BE2C (cell line): ENCODE data around the gene HES2.
A peak's percentile ranks its signal among the peaks of the same experiment; 100 is the strongest.
"Not testable (repeated sequence)": the region's sequence is repeated elsewhere in the genome, so short reads cannot be mapped to it uniquely, and the experiment has no call there.

ENCODE experiments used
- DNase-seq: peaks from one replicate; pipeline ENCODE4 v3.0.0-alpha.2; 2020
- H3K27me3 ChIP-seq: fragments of 250-450 bp; sonication (Bioruptor Pico); 2 replicates; pipeline ENCODE4 v1.5.1; 2020; ENCODE audit warnings: mild to moderate bottlenecking
- H3K36me3 ChIP-seq: fragments of 250-450 bp; sonication (Bioruptor Pico); 2 replicates; pipeline ENCODE4 v1.5.1; 2020; ENCODE audit warnings: mild to moderate bottlenecking
- H3K4me1 ChIP-seq: fragments of 250-450 bp; sonication (Bioruptor Pico); 2 replicates; pipeline ENCODE4 v1.5.1; 2020
- H3K4me3 ChIP-seq: 2 replicates; pipeline ENCODE4 v1.5.1; 2011; ENCODE audit warnings: low read depth, low read length
- H3K9me3 ChIP-seq: fragments of 250-450 bp; sonication (Bioruptor Pico); 2 replicates; pipeline ENCODE4 v1.5.1; 2020
- CTCF ChIP-seq: IDR thresholded peaks from 2 replicates; pipeline ENCODE4 v1.5.1; 2012; ENCODE audit warnings: mild to moderate bottlenecking, low read depth, low read length

Gene HES2

GRCh38 chr1:6384135-6384534 lies 35.6 kb downstream of the HES2 start:
- Histone ChIP-seq H3K36me3 (no peaks in the 10 kb centered on the region), H3K4me1 (no peaks in the 10 kb centered on the region), H3K4me3 (no peak overlapping the region), H3K9me3 (no peaks in the 10 kb centered on the region), H3K27me3 (no peaks in the 10 kb centered on the region)
- TF ChIP-seq CTCF: no peak
- DNase-seq: no peak

- no peaks in the 10 kb centered on the region for H3K36me3 ChIP-seq
- no peaks in the 10 kb centered on the region; the same call in 1 of the 2 replicates for H3K4me1 ChIP-seq
- no peaks in the 10 kb centered on the region for H3K9me3 ChIP-seq
- H3K4me3 ChIP-seq: no peak overlapping the region
- no peaks in the 10 kb centered on the region for H3K27me3 ChIP-seq
- no peak for DNase-seq
- no peak for TF ChIP-seq CTCF
These were observed 39.7 kb downstream of the HES2 start for GRCh38 chr1:6380037-6380436.

GRCh38 chr1:6378096-6378746 lies 41.5 kb downstream of the HES2 start:
- Histone ChIP-seq H3K36me3 (no peaks in the 10 kb centered on the region), H3K27me3 (no peaks in the 10 kb centered on the region), H3K4me1 (no peaks in the 10 kb centered on the region; the same call in 1 of the 2 replicates), H3K4me3 (no peak overlapping the region), H3K9me3 (no peaks in the 10 kb centered on the region)
- peak; percentile 51 for TF ChIP-seq CTCF
- DNase-seq: peak; percentile 72

- H3K4me1 ChIP-seq: no peaks in the 10 kb centered on the region; the same call in 1 of the 2 replicates
- no peaks in the 10 kb centered on the region for H3K36me3 ChIP-seq
- H3K4me3 ChIP-seq: no peak overlapping the region
- no peaks in the 10 kb centered on the region for H3K27me3 ChIP-seq
- DNase-seq: no peak
- TF ChIP-seq CTCF: no peak
- no peaks in the 10 kb centered on the region for H3K9me3 ChIP-seq
These were observed 45.6 kb downstream of the HES2 start for GRCh38 chr1:6373961-6374720.

GRCh38 chr1:6372236-6372635 lies 47.5 kb downstream of the HES2 start:
- H3K4me3 ChIP-seq, H3K36me3 ChIP-seq, H3K9me3 ChIP-seq, H3K27me3 ChIP-seq, DNase-seq, H3K4me1 ChIP-seq: not testable (repeated sequence)

- TF ChIP-seq CTCF: no peak
- DNase-seq: no peak
- H3K4me1 ChIP-seq: no peaks in the 10 kb centered on the region
- no peaks in the 10 kb centered on the region for H3K9me3 ChIP-seq
- no peak overlapping the region for H3K4me3 ChIP-seq
- no peaks in the 10 kb centered on the region for H3K36me3 ChIP-seq
- H3K27me3 ChIP-seq: no peaks in the 10 kb centered on the region
These were observed 49.7 kb downstream of the HES2 start for GRCh38 chr1:6370006-6370405.
